CD14-positive monocyte (primary cell): ENCODE results near the gene TPCN1. TPM values are rescaled to one million over a fixed set of nuclear protein-coding genes. Genes with fewer than 3 reads are reported as not detected.
A peak's percentile ranks its signal among the peaks of the same experiment; 100 is the strongest.

ENCODE experiments used
- DNase-seq, 3 donors: peaks; one replicate each; pipeline ENCODE4 v3.0.0-alpha.2; 2011 to 2022
- H2AFZ ChIP-seq: 2 replicates; pipeline ENCODE4 v1.6.0; 2012; ENCODE audit warnings: mild to moderate bottlenecking, low read depth, low read length, inconsistent platforms; ENCODE audit not compliant: insufficient read depth, poor library complexity, severe bottlenecking
- H3K27ac ChIP-seq, 2 donors: 1 replicate in 1 of 2; 2 replicates in 1 of 2; pipeline ENCODE4 v1.5.1; 2012 to 2013; ENCODE audit warnings: low read length in 2 of 2, control low read depth in 1 of 2, inconsistent platforms in 1 of 2, low read depth in 1 of 2, mild to moderate bottlenecking in 1 of 2
- H3K27me3 ChIP-seq, 2 donors: one replicate each; pipeline versions ENCODE4 v1.6.0 to v1.6.1; 2011 to 2013; ENCODE audit warnings: low read length in 2 of 2; ENCODE audit not compliant: control insufficient read depth in 2 of 2, insufficient read depth in 2 of 2
- H3K36me3 ChIP-seq, 2 donors: replicated peaks in 1 of 2; 1 replicate in 1 of 2; 2 replicates in 1 of 2; pipeline versions ENCODE4 v1.5.1 to v1.6.1; 2012 to 2013; ENCODE audit warnings: low read length in 2 of 2, control low read depth in 1 of 2, inconsistent platforms in 1 of 2, mild to moderate bottlenecking in 1 of 2; ENCODE audit not compliant: insufficient read depth in 2 of 2, control insufficient read depth in 1 of 2
- H3K4me1 ChIP-seq, 2 donors: 1 replicate in 1 of 2; 2 replicates in 1 of 2; pipeline versions ENCODE4 v1.5.1 to v1.6.1; 2012 to 2013; ENCODE audit warnings: low read length in 2 of 2, control low read depth in 1 of 2, inconsistent platforms in 1 of 2, mild to moderate bottlenecking in 1 of 2, moderate library complexity in 1 of 2; ENCODE audit not compliant: insufficient read depth in 2 of 2, control insufficient read depth in 1 of 2
- H3K4me2 ChIP-seq: replicated peaks from 2 replicates; pipeline ENCODE3; 2012; ENCODE audit warnings: low read length, moderate library complexity, mild to moderate bottlenecking; ENCODE audit not compliant: poor library complexity, severe bottlenecking; ENCODE audit errors: extremely low read depth
- H3K4me3 ChIP-seq, 3 experiments: fragments of 200-600 bp in 1 of 3; sonication (generic) in 1 of 3; replicated peaks in 1 of 3; 1 replicate in 2 of 3; 2 replicates in 1 of 3; pipeline ENCODE4 v1.5.1; 2011 to 2013; ENCODE audit warnings: low read length in 3 of 3, mild to moderate bottlenecking in 3 of 3, control low read depth in 2 of 3, low read depth in 2 of 3, inconsistent platforms in 1 of 3, moderate library complexity in 1 of 3
- H3K79me2 ChIP-seq: 2 replicates; pipeline ENCODE4 v1.6.0; 2012; ENCODE audit warnings: mild to moderate bottlenecking, control low read depth, inconsistent platforms, low read length, moderate library complexity; ENCODE audit not compliant: insufficient read depth
- H3K9ac ChIP-seq: 2 replicates; pipeline ENCODE4 v1.6.0; 2017; ENCODE audit warnings: low read length, mild to moderate bottlenecking; ENCODE audit not compliant: insufficient read depth, poor library complexity, severe bottlenecking
- H3K9me3 ChIP-seq, 2 donors: replicated peaks in 1 of 2; 1 replicate in 1 of 2; 2 replicates in 1 of 2; pipeline versions ENCODE4 v1.5.1 to v1.6.1; 2012 to 2013; ENCODE audit warnings: low read length in 2 of 2, control low read depth in 1 of 2; ENCODE audit not compliant: control insufficient read depth in 1 of 2, insufficient read depth in 1 of 2
- H4K20me1 ChIP-seq: 2 replicates; pipeline ENCODE4 v1.6.0; 2012; ENCODE audit warnings: mild to moderate bottlenecking, low read length, control low read depth, moderate library complexity; ENCODE audit not compliant: insufficient read depth
- H3K27ac Mint-ChIP-seq, 7 donors: one replicate each; pipeline ENCODE4 v1.8.0; 2020; ENCODE audit warnings: mild to moderate bottlenecking in 7 of 7, mixed read lengths in 7 of 7, moderate library complexity in 6 of 7, inconsistent platforms in 2 of 7
- H3K27me3 Mint-ChIP-seq, 3 donors: one replicate each; pipeline ENCODE4 v1.8.0; 2021 to 2022; ENCODE audit warnings: low read depth in 3 of 3, mild to moderate bottlenecking in 3 of 3, mixed read lengths in 3 of 3, moderate library complexity in 3 of 3, inconsistent platforms in 1 of 3
- H3K36me3 Mint-ChIP-seq, 2 donors: one replicate each; pipeline ENCODE4 v1.8.0; 2020; ENCODE audit warnings: mixed read lengths in 2 of 2, inconsistent platforms in 1 of 2, mild to moderate bottlenecking in 1 of 2
- H3K4me1 Mint-ChIP-seq: one replicate; pipeline ENCODE4 v1.8.0; 2020; ENCODE audit warnings: mild to moderate bottlenecking, mixed read lengths
- H3K4me3 Mint-ChIP-seq, 2 donors: one replicate each; pipeline ENCODE4 v1.8.0; 2020; ENCODE audit warnings: mild to moderate bottlenecking in 2 of 2, mixed read lengths in 2 of 2, moderate library complexity in 1 of 2
- H3K9me3 Mint-ChIP-seq, 7 donors: one replicate each; pipeline ENCODE4 v1.8.0; 2020 to 2022; ENCODE audit warnings: mixed read lengths in 7 of 7, mild to moderate bottlenecking in 6 of 7, moderate library complexity in 6 of 7, inconsistent platforms in 2 of 7
- CTCF ChIP-seq: fragments of 200-600 bp; IDR thresholded peaks from one replicate; pipeline ENCODE4 v1.8.0; 2022; ENCODE audit warnings: antibody characterized with exemption, mild to moderate bottlenecking
- WGBS: methylation state at CpG from one replicate; pipeline ENCODE4 v1.1.5; 2013; ENCODE audit warnings: missing lambda C conversion rate; ENCODE audit not compliant: insufficient coverage; 5-methylcytosine and 5-hydroxymethylcytosine counted together
- intact Hi-C, 2 donors: fragments of 100-400 bp; cut with micrococcal nuclease; formaldehyde crosslinking; loops; one replicate each; pipeline versions ENCODE4 v1.15.0 to v1.15.1; 2023
- polyA plus RNA-seq, 3 donors: library from polyadenylated mRNA; depleted of rRNA in 1 of 3; unstranded in 2 of 3; stranded (reverse) in 1 of 3; fragments of 300-500 nt in 2 of 3; fragments of >200 nt in 1 of 3; fragmentation: Illumina TruSeq in 2 of 3; gene quantifications; 1 replicate in 2 of 3; 2 replicates in 1 of 3; pipeline ENCODE4 v1.2.3, GENCODE V29; 2012 to 2021

TPCN1 gene
- polyA plus RNA-seq, 3 donors, result 20.4 to 110 (median 34.9) TPM

GRCh38 chr12:113242560-113242959 lies 21.3 kb downstream of the TPCN1 start:
- no peaks in the 10 kb centered on the region for H3K9me3 ChIP-seq
- Mint-ChIP-seq H3K36me3 (peaks cover 58 to 79% of the 10 kb centered on the region in 2 donors), H3K4me1 (peaks cover 74% of the 10 kb centered on the region), H3K27me3 (peaks cover 0 to 7% (median 0%) of the 10 kb centered on the region in 3 donors), H3K9me3 (peaks cover 0 to 3% (median 0%) of the 10 kb centered on the region in 7 donors), H3K27ac (peak overlapping the region in 6 of 7 donors; percentile 51 to 97 (median 88)), H3K4me3 (no peak overlapping the region)
- WGBS, result 97% methylated on average over 5 of the region's 8 CpGs
- no peaks in the 10 kb centered on the region for H3K27me3 ChIP-seq
- H2AFZ ChIP-seq, result no peak overlapping the region
- peaks cover 54 to 68% of the 10 kb centered on the region in 2 donors for H3K4me1 ChIP-seq
- DNase-seq, result no peak
- H3K4me3 ChIP-seq, result peak overlapping the region in 1 of 3 experiments; percentile 16
- TF ChIP-seq CTCF, result no peak
- H3K36me3 ChIP-seq, result peaks cover 45 to 66% of the 10 kb centered on the region in 2 donors
- intact Hi-C loops, result no loop called here
- peaks cover 69% of the 10 kb centered on the region for H3K79me2 ChIP-seq
- peak overlapping the region; percentile 81 to 86 for H3K27ac ChIP-seq
- no peak overlapping the region for H3K9ac ChIP-seq
- peaks cover 49% of the 10 kb centered on the region for H4K20me1 ChIP-seq
- peak overlapping the region; percentile 45 for H3K4me2 ChIP-seq

- Histone ChIP-seq H3K4me3 (no peak overlapping the region), H2AFZ (no peak overlapping the region), H3K79me2 (peaks cover 69% of the 10 kb centered on the region), H3K36me3 (peaks cover 56 to 74% of the 10 kb centered on the region in 2 donors), H3K27ac (no peak overlapping the region), H3K9ac (no peak overlapping the region), H3K9me3 (no peaks in the 10 kb centered on the region), H3K27me3 (no peaks in the 10 kb centered on the region), H3K4me1 (peaks cover 44 to 53% of the 10 kb centered on the region in 2 donors), H3K4me2 (no peak overlapping the region), H4K20me1 (peaks cover 62% of the 10 kb centered on the region)
- Mint-ChIP-seq H3K27ac (peak overlapping the region in 2 of 7 donors; percentile 25 to 46), H3K36me3 (peaks cover 65 to 86% of the 10 kb centered on the region in 2 donors), H3K4me1 (peaks cover 64% of the 10 kb centered on the region), H3K27me3 (peaks cover 0 to 7% (median 0%) of the 10 kb centered on the region in 3 donors), H3K4me3 (no peak overlapping the region), H3K9me3 (peaks cover 0 to 3% (median 0%) of the 10 kb centered on the region in 7 donors)
- intact Hi-C loops, result no loop called here
- DNase-seq, result no peak
- no peak for TF ChIP-seq CTCF
- 83% methylated on average over 5 of the region's 5 CpGs for WGBS
Observed at GRCh38 chr12:113244047-113244460, 22.8 kb downstream of the TPCN1 start.
